Testis (tissue), 3 donors: Measurements from ENCODE around the gene HINT2. TPM values are rescaled to one million over a fixed set of nuclear protein-coding genes. Genes with fewer than 3 reads are reported as not detected.

Source experiments
- DNase-seq: peaks from one replicate; pipeline ENCODE4 v3.0.0-alpha.2; 2019
- H3K27ac ChIP-seq, 2 donors: fragments of 200-600 bp; sonication (generic); one replicate each; pipeline ENCODE4 v1.5.1; 2019
- H3K27me3 ChIP-seq: fragments of 200-600 bp; sonication (generic); one replicate; pipeline ENCODE4 v1.5.1; 2019
- H3K36me3 ChIP-seq: fragments of 200-600 bp; sonication (generic); one replicate; pipeline ENCODE4 v1.5.1; 2017; ENCODE audit warnings: low read depth; ENCODE audit errors: missing control alignments
- H3K4me1 ChIP-seq: fragments of 200-600 bp; sonication (generic); one replicate; pipeline ENCODE4 v1.5.1; 2019
- H3K4me3 ChIP-seq, 2 donors: fragments of 200-600 bp; sonication (generic); one replicate each; pipeline ENCODE4 v1.5.1; 2017 to 2019
- H3K9me3 ChIP-seq: fragments of 200-600 bp; sonication (generic); one replicate; pipeline ENCODE4 v1.5.1; 2017
- CTCF ChIP-seq, 3 experiments: fragments of 450-650 bp in 2 of 3; fragments of 200-600 bp in 1 of 3; sonication (generic) in 1 of 3; IDR thresholded peaks; one replicate each; pipeline ENCODE4 v1.5.1; 2016 to 2019; ENCODE audit warnings: antibody characterized with exemption in 3 of 3, mild to moderate bottlenecking in 2 of 3, moderate library complexity in 1 of 3
- POLR2A ChIP-seq: fragments of 450-650 bp; IDR thresholded peaks from one replicate; pipeline ENCODE4 v1.6.1; 2017; ENCODE audit warnings: antibody characterized with exemption, mild to moderate bottlenecking, moderate library complexity
- WGBS, 2 donors: methylation state at CpG; one replicate each; pipeline ENCODE4 v1.1.5; 2018; 5-methylcytosine and 5-hydroxymethylcytosine counted together
- intact Hi-C: fragments of 100-400 bp; cut with DNase I; formaldehyde crosslinking; loops from one replicate; pipeline ENCODE4 v1.15.1; 2023; ENCODE audit warnings: low total_unique reads
- polyA plus RNA-seq: library from polyadenylated mRNA; stranded (reverse); fragments of 350-450 nt; fragmentation: Illumina TruSeq; extraction: RNeasy Lipid Tissue Mini Kit (QIAGEN cat#74804); gene quantifications from one replicate; pipeline ENCODE4 v1.2.3, GENCODE V29; 2014; ENCODE audit warnings: low read depth, low replicate concordance; ENCODE audit not compliant: insufficient read depth
- total RNA-seq, 2 donors: library from RNA; depleted of rRNA; stranded (reverse); fragments of >200 nt; gene quantifications; one replicate each; pipeline ENCODE4 v1.2.3, GENCODE V29; 2016

Gene HINT2
- total and polyA plus RNA-seq, 3 donors from 2014 or later = 36.1 to 55.1 (median 36.9) TPM

GRCh38 chr9:35814106-35814840, 569 bp downstream of the HINT2 start:
- intact Hi-C loops = loop anchor here (10.0 kb wide), 1 partner anchor 79 kb away; the partner anchor contains the start of genes CREB3 and TLN1
- peaks cover 26% of the 10 kb centered on the region for H3K4me1 ChIP-seq
- peak overlapping the region; percentile 90 to 98 for H3K27ac ChIP-seq
- TF ChIP-seq CTCF (IDR thresholded peaks at IDR 0.05) = peak in 1 of 3 experiments; percentile 1
- TF ChIP-seq POLR2A = no peak
- peak; percentile 79 for DNase-seq
- H3K4me3 ChIP-seq = peak overlapping the region; percentile 83 to 90
- 5 to 16% methylated on average over 10 to 24 of the region's 29 CpGs for WGBS, 2 donors
- no peaks in the 10 kb centered on the region for H3K9me3 ChIP-seq
- H3K27me3 ChIP-seq = no peaks in the 10 kb centered on the region
- no peaks in the 10 kb centered on the region for H3K36me3 ChIP-seq

GRCh38 chr9:35813434-35814105, 1.3 kb downstream of the HINT2 start:
- peaks cover 26% of the 10 kb centered on the region for H3K4me1 ChIP-seq
- TF ChIP-seq POLR2A = no peak
- TF ChIP-seq CTCF (IDR thresholded peaks at IDR 0.05) = peak in 2 of 3 experiments; percentile 27 to 31
- H3K27me3 ChIP-seq = no peaks in the 10 kb centered on the region
- no peak for DNase-seq
- intact Hi-C loops = loop anchor here (10.0 kb wide), 1 partner anchor 79 kb away; the partner anchor contains the start of genes CREB3 and TLN1
- no peaks in the 10 kb centered on the region for H3K9me3 ChIP-seq
- 62 to 63% methylated on average over 9 to 10 of the region's 10 CpGs for WGBS, 2 donors
- H3K27ac ChIP-seq = peak overlapping the region; percentile 90 to 98
- no peaks in the 10 kb centered on the region for H3K36me3 ChIP-seq
- H3K4me3 ChIP-seq = no peak overlapping the region

- no peaks in the 10 kb centered on the region for H3K36me3 ChIP-seq
- TF ChIP-seq POLR2A (peak; percentile 32), CTCF (IDR thresholded peaks at IDR 0.05) (peak in 1 of 3 experiments; percentile 6)
- intact Hi-C loops = loop anchor here (10.0 kb wide), 1 partner anchor 77 kb away; the partner anchor contains the start of genes CREB3 and TLN1
- no peaks in the 10 kb centered on the region for H3K9me3 ChIP-seq
- peaks cover 26% of the 10 kb centered on the region for H3K4me1 ChIP-seq
- H3K4me3 ChIP-seq = peak within 1 kb of the TSS; percentile 59 to 64
- no peaks in the 10 kb centered on the region for H3K27me3 ChIP-seq
- 2% methylated on average over 16 to 28 of the region's 28 CpGs for WGBS, 2 donors
- peak; percentile 97 for DNase-seq
- H3K27ac ChIP-seq = peak within 1 kb of the TSS in 1 of 2 donors; percentile 98
Observed at GRCh38 chr9:35812025-35812602, 2.7 kb downstream of the HINT2 start, which contains the start of gene SPAG8. Gene SPAG8 (minus strand): TSS chr9:35812262. CDS start chr9:35812147, 115 bp downstream.

- Histone ChIP-seq H3K4me1 (peaks cover 26% of the 10 kb centered on the region), H3K27ac (no peak overlapping the region), H3K4me3 (peak overlapping the region; percentile 59 to 64), H3K36me3 (no peaks in the 10 kb centered on the region), H3K9me3 (no peaks in the 10 kb centered on the region), H3K27me3 (no peaks in the 10 kb centered on the region)
- 5 to 8% methylated on average over 12 of the region's 12 CpGs for WGBS, 2 donors
- TF ChIP-seq CTCF (IDR thresholded peaks at IDR 0.05) (no peak), POLR2A (no peak)
- no peak for DNase-seq
- intact Hi-C loops = loop anchor here (10.0 kb wide), 1 partner anchor 77 kb away; the partner anchor contains the start of genes CREB3 and TLN1
Observed at GRCh38 chr9:35811381-35812024, 3.3 kb downstream of the HINT2 start.
